ENCODE results near the gene PLAAT2. TPM values are rescaled to one million over a fixed set of nuclear protein-coding genes. Genes with fewer than 3 reads are reported as not detected.
A peak's percentile ranks its signal among the peaks of the same experiment; 100 is the strongest.

Gene PLAAT2
- total RNA-seq, result not detected

- intact Hi-C loops (cut with DNase I), result no loop called here
Measured at GRCh38 chr11:63563201-63564055, at the start of gene PLAAT2. Gene PLAAT2, minus strand, starts transcription at chr11:63563379. Its CDS starts 55 bp downstream, at chr11:63563324.

DNA sequence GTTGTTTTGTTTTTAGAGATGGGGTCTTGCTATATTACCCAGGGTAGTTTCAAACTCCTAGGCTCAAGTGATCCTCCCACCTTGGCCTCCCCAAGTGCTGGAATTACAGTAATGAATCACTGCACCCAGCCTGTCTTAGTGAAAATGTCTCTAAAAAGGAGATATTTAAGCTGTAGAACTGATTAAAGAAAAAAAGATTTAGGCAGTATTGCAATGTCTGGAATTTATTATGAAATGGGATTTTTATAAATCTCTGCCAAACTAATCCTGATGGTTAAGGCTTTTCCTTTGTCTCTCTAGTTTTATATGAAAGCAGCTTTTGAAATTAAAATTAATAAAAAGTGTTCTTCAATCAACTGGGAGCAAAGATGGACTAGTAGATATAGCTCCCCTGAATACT lies 49.0 kb upstream of the PLAAT2 start:
- intact Hi-C loops (cut with DNase I), result loop anchor here (5.0 to 10.0 kb wide), 2 partner anchors 60 to 727 kb away; partner anchors contain the start of genes ATL3 and SLC3A2
- no peaks in the 10 kb centered on the region for H3K27me3 ChIP-seq
- H3K4me1 ChIP-seq, result peaks cover 0 to 32% of the 10 kb centered on the region in 2 donors
- DNase-seq (ENCODE audit: low spot score in 2 of 2), result no peak
- no peaks in the 10 kb centered on the region for H3K36me3 ChIP-seq
- peak overlapping the region; percentile 66 to 70 for H3K4me3 ChIP-seq
- H3K27ac ChIP-seq, result peak overlapping the region; percentile 10 to 17
- H3K9me3 ChIP-seq, result no peaks in the 10 kb centered on the region
- TF ChIP-seq, protein P1, sequence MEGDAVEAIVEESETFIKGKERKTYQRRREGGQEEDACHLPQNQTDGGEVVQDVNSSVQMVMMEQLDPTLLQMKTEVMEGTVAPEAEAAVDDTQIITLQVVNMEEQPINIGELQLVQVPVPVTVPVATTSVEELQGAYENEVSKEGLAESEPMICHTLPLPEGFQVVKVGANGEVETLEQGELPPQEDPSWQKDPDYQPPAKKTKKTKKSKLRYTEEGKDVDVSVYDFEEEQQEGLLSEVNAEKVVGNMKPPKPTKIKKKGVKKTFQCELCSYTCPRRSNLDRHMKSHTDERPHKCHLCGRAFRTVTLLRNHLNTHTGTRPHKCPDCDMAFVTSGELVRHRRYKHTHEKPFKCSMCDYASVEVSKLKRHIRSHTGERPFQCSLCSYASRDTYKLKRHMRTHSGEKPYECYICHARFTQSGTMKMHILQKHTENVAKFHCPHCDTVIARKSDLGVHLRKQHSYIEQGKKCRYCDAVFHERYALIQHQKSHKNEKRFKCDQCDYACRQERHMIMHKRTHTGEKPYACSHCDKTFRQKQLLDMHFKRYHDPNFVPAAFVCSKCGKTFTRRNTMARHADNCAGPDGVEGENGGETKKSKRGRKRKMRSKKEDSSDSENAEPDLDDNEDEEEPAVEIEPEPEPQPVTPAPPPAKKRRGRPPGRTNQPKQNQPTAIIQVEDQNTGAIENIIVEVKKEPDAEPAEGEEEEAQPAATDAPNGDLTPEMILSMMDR (IDR thresholded peaks at IDR 0.05), result no peak

More at GRCh38 chr11:63563201-63564055, at the start of gene PLAAT2:
- Histone ChIP-seq H3K27ac (no peak within 1 kb of the TSS), H3K4me1 (peaks cover 0 to 11% of the 10 kb centered on the region in 2 donors), H3K9me3 (no peaks in the 10 kb centered on the region), H3K36me3 (no peaks in the 10 kb centered on the region), H3K27me3 (no peaks in the 10 kb centered on the region), H3K4me3 (no peak within 1 kb of the TSS)
- DNase-seq (ENCODE audit: low spot score in 2 of 2), result no peak
- TF ChIP-seq, protein P1 (IDR thresholded peaks at IDR 0.05), result no peak

- peak overlapping the region; percentile 10 to 46 for H3K27ac ChIP-seq
- H3K9me3 ChIP-seq, result no peaks in the 10 kb centered on the region
- H3K4me3 ChIP-seq, result peak overlapping the region; percentile 29 to 70
- no peaks in the 10 kb centered on the region for H3K36me3 ChIP-seq
- no peak for DNase-seq (ENCODE audit: low spot score in 2 of 2)
- no peaks in the 10 kb centered on the region for H3K27me3 ChIP-seq
- intact Hi-C loops (cut with DNase I), result loop anchor here (5.0 to 10.0 kb wide), 2 partner anchors 61 to 727 kb away; partner anchors contain the start of genes ATL3 and SLC3A2
- TF ChIP-seq, protein P1 (IDR thresholded peaks at IDR 0.05), result no peak
- peaks cover 0 to 32% of the 10 kb centered on the region in 2 donors for H3K4me1 ChIP-seq
Measured at GRCh38 chr11:63611395-63611747, 48.2 kb upstream of the PLAAT2 start.

DNA sequence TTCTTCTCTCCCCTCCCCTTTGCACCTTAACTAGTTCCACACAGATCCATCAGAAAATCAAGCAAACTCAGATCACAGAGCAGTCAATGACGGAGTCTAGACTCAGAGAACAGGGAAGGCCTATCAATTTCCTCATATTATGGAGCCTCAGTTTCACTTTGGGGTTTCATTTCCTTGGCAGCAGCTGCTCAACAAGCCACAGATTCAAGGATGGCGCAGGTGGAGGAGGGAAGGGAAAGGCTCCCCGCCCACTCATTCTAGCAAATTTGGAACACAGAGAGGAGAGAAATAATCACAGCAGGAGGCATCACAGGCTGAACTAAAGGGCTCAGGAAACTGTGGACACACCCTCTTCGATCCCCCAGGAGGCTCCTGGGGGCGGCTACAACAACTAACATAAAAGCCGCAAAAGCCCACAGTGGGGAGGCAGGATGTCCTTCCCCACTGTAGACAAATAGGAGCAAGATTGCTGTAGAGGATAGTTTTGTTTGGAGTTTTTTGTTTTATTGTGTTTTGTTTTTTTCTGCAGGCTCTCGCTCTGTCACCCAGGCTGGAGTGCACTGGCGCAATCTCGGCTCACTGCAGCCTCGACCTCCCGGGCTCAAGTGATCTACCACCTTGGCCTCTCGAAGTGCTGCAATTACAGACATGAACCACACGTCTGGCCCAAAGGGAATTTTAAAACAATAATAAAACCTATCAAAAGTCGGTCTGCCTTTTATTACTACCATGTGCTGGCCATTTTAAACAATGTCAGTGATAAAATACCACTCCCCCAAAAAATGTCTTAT lies 47.6 kb upstream of the PLAAT2 start:
- peaks cover 0 to 32% of the 10 kb centered on the region in 2 donors for H3K4me1 ChIP-seq
- H3K9me3 ChIP-seq, result no peaks in the 10 kb centered on the region
- H3K4me3 ChIP-seq, result peak overlapping the region; percentile 29 to 70
- TF ChIP-seq, protein P1 (IDR thresholded peaks at IDR 0.05), result no peak
- no peaks in the 10 kb centered on the region for H3K36me3 ChIP-seq
- H3K27ac ChIP-seq, result peak overlapping the region; percentile 46 to 68
- intact Hi-C loops (cut with DNase I), result loop anchor here (5.0 to 10.0 kb wide), 2 partner anchors 62 to 726 kb away; partner anchors contain the start of genes ATL3 and SLC3A2
- DNase-seq (ENCODE audit: low spot score in 2 of 2), result no peak
- H3K27me3 ChIP-seq, result no peaks in the 10 kb centered on the region

DNA sequence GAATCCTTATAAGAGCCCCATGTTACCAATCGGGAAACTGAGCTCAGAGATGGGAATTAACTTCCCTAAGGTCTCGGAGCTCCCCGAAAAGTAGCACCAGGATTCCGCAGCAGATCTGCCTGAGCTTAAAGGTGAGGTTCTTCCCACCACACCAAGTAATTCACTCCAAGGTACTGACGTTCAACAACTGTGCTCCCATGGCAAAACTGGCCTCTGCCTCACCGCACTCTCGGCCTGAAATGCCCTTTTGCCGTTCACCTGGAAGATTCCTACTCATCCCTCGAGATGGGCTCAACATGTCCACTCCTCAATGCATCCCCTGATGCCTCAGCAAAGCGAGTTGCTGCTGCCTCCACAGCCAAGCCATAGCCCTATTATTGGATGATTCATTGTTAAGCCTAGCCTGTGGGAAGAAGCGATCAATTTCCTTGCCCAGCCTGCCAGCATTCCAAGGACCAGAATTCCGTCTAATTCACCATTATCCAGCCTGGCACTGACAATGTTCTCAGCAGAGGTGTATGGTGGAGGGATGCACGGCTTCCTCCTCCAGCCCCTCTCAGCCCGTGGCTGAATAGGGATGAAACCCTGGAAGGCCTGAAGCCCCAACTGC lies 46.9 kb upstream of the PLAAT2 start:
- intact Hi-C loops (cut with DNase I), result loop anchor here (5.0 to 10.0 kb wide), 2 partner anchors 62 to 725 kb away; partner anchors contain the start of genes ATL3 and SLC3A2
- no peaks in the 10 kb centered on the region for H3K36me3 ChIP-seq
- no peaks in the 10 kb centered on the region for H3K27me3 ChIP-seq
- peak overlapping the region; percentile 46 to 68 for H3K27ac ChIP-seq
- no peaks in the 10 kb centered on the region for H3K9me3 ChIP-seq
- no peak for DNase-seq (ENCODE audit: low spot score in 2 of 2)
- no peak overlapping the region for H3K4me3 ChIP-seq
- TF ChIP-seq, protein P1 (IDR thresholded peaks at IDR 0.05), result no peak
- peaks cover 0 to 32% of the 10 kb centered on the region in 2 donors for H3K4me1 ChIP-seq
